Ammon's horn (tissue), 1 donor: ENCODE data around the gene PRKCE.
A peak's percentile ranks its signal among the peaks of the same experiment; 100 is the strongest.

Experiments used
- DNase-seq: peaks from one replicate; pipeline ENCODE4 v3.0.0-alpha.2; 2016; ENCODE audit warnings: low spot score

Gene PRKCE

DNA sequence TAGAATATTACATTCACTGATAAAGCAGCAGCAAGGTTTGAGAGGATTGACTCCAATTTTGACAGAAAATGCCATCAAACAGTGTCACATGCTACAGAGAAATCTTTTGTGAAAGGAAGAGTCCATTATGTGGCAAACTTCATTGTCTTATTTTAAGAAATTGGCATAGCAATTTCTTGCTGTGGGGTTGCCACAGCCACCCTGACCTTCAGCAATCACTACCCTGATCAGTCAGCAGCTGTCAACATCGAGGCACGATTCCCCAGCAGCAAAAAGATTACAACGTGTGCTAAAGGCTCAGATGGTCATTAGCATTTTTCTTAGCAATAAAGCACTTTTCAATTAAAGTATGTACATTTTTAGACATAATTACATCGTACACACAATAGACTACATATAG, 74.7 kb downstream of the PRKCE start:
- DNase-seq: no peak

DNA sequence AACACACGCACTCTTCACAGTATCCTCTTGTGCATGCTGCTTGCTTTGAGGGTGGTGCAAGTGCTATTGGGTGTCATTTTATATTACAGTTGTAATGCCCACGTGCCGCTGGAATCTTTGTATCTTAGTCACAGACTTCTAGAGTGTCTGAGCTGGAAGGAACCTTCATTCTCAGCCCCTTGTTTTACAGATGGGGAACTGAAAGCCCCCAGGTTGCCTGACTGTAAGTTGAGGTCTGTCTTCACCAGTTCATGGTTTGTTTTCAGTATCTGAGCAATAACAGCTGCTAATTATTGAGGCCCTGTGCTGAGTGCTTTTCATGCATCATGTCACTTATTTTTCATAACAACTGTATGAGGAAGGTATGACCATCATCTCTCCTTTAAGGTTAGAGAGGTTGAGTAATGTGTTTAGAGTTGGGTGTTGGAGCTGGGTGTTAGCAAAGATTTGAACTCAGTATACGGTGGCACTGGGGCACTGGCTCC, 77.0 kb downstream of the PRKCE start:
- no peak for DNase-seq

DNA sequence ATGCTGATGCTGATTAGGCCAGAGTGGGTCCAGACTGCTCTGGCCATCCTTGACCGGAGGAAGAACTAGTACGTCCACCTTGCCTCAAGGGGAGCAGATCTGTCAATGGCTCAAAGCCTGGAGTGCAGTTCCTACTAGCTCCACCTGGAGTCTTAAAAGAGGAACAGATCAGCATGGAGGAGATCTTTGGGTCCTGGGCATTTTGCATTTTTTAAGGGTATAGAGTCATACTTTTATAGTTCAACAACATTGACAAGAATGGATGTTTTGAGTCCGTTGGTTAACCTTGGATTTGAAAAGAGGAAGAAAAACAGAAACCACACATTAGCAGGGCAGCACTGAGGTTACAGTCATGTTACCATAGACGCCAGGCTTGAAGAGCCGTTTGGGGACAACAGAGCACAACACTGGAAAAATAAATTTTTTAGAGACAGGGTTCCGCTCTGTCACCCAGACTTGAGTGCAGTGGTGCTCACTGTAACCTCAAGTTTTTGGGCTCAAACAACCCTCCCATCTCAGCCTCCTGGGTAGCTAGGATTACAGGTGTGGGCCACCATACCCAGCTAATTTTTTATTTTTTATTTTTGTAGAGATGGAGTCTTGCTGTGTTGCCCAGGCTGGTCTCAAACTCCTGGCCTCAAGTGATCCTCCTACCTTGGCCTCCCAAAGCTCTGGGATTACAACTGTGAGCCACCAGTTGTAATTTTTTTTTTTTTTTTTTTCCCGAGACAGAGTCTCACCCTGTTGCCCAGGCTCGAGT, 78.5 kb downstream of the PRKCE start:
- no peak for DNase-seq

DNA sequence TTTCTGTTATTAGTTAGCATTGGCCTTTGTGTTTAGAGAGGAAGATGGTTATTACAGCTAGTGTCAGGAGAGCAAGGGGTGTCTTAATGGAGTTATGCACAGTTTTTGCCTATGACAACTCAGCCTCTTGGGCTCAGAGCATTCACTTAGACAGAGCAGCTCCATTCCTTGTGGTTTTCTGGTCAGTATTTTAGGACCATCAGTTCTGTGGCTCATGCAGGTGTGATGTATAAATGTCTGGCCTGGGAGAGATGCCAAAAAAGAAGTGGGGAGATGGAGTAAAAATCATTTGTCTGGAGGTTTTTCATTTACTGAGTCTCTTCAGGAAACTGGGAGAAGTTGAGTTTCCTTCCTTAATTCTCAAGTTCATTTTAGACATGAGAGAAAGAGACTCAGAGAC, 79.7 kb downstream of the PRKCE start:
- DNase-seq: no peak

DNA sequence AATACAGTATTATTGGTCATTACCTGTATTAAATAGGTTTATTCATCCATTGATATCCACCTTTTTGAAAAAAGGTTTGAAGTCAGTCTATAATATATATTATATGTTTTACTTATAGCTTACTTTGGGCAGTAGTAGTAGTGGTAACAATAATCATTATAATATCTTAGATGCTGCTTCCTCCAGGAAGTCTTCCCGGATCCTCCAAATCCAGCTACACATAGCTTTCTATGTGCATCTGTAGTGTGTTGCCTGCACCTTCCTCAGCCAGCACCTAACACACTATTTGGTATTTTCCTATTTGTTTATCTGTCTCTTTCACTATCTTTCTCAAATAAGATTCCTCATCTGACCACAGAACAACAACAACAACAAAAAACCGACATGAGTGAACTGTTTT, 81.0 kb downstream of the PRKCE start:
- DNase-seq: no peak

DNA sequence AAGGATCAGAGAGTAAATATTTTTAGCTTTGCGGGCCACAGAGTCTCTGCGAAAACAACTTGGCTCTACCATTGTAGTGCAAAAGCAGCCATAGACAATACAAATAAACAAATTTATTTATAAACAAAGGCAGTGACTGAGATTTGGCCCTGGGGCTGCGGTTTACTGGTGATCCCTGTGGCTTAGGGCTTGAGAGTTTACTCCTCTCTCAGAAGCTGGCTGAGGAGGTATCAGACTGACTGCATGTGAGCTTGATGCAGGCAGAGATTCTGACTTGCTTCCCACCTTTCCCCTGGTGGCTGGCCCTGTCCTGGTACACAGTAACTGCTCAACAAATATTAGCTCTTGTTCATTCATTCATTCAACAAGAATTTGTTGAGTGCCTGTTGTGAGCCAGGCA, 81.5 kb downstream of the PRKCE start:
- no peak for DNase-seq

DNA sequence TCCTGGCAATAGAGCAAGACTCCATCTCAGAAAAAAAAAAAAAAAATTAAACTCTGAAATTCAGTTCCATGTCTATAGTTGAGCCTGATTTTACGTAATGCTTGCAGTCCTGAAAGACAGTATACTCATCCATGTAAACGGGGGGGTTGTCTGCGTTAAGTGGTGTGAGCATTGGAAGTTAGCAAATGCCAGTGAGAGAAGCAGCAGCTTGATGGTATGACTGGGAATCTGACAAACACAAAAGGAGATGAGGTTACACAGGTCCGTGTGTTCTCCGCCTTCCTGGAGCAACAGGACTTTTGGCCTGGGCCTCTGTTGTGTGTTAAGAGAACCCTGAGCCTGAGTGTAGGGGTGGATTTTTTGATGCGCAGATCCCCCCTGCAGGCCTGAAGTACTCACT, 82.9 kb downstream of the PRKCE start:
- no peak for DNase-seq

DNA sequence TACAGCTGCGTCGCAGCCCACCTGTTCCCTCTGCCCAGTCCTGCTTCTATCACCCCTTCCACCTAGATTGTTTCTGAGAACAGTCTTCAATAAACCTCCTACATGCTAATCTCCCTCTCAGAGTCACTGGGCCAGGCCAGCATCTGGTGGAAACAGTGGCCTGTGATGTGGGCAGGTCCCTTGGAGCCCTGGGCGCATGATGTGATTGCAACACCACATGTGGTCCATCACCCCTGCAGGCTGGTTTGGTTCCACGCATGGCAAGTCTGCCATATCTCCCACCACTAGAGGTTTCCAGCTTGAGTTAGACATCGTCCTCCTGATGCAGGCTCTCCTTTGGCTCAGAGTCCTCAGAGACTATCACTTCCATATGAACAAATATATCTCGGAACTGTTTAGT, 83.5 kb downstream of the PRKCE start:
- DNase-seq: no peak

DNA sequence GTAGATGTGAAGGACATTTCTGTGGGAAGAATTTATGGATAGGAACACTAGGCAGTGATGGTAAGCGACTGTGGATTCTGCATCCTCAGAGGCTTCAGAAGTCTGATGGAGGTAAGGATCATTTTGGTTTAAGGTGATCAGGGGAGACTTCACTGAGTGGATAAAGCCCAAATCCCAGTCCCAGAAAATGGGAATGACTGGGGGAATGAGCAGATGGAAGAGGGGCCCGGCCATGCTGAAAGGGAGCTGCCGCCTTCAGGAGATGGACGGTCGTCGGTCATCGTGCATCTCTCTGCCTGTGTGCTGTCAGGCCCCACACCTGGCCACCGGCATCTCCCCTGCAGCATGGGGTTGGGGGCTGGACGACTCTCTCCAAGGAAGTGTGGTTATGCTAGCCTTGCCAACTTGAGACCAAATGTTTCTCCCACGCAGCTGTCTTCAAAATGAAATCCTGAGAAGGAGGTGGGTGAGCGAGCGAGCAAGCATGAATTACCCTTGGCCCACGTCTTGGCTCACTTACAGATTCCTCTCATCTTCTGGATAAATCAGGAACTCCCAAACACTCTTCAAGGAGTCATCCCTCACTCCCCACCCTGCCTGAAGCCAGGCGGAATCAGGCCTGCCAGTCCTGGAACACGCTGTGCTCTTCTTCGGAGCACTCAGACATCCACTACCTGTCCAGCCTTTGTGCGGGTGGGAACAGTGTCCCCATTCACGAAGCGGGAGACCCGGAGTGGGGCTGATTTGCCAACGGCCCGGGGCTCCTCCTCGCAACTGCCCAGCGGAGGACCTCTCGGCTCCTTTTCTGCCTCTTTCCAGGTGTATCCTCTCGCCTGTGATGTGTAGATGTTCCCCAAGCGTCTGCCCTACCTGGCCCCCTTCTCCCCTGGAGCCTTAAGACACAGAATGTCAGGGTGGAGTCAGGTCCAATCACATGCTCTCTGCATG, 85.6 kb downstream of the PRKCE start:
- peak; percentile 30 for DNase-seq

DNA sequence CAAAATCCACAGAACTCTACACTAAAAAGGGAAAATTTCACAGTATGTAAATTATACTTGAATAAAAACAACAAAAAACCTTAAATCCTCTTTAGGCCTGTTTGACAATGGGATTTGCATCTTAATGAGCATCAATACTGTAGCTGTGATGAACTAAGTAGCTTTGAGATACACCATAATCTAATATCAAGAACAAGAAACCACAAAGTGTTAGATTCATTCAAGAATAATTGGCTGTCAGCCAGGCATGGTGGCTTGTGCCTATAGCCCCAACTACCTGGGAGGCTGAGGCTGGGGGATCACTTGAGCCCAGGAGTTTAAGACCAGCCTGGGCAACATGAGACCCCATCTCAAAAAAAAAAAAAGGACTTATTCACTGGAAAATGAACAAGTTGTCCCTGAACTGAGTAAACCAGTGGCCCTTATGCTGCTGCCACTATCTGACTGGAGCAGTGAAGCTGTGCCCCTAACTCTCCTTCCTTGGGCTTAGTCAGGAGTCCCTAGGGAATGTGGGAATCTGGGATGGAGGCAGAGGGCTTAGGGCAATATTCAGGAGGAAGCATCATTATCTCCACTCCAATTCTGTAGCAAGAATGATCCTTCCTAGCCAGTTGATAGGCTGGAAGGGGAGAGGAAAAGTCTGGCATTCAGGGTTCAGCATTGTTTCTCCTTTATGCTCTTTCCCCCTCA, 88.5 kb downstream of the PRKCE start:
- DNase-seq: no peak

DNA sequence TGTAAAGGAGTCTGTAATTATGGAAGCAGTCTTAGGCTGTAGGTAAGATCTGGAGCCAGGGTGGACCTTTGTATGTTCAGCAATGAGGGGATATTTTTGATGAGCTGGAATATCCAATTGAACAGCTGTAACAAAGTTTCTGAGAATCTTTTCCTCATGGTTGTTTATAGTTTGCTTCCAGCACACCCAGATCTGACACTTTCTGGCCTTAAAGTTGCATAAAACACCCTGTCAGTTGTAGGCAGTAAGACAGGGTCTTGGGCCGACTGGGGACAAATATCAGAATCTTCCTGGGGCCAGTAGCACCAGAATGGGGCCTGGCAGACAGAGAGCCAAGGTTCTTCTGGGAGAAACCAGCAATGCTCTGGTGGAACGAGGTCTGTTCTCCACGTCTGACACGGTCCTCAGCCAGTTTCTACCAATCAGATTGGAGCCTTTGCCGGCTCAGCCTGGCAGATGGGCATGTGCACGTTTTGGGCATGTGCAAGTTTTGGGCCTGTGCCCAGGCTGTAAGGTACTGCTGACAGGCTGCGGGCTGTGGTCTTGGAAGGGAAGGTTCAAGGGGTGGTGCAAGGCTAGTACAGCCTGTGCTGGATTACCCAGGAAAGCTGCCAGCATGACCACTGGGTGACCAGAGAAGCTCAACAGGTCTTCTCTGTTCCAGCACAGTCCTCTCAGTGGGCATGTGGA, 89.8 kb downstream of the PRKCE start:
- DNase-seq: no peak

DNA sequence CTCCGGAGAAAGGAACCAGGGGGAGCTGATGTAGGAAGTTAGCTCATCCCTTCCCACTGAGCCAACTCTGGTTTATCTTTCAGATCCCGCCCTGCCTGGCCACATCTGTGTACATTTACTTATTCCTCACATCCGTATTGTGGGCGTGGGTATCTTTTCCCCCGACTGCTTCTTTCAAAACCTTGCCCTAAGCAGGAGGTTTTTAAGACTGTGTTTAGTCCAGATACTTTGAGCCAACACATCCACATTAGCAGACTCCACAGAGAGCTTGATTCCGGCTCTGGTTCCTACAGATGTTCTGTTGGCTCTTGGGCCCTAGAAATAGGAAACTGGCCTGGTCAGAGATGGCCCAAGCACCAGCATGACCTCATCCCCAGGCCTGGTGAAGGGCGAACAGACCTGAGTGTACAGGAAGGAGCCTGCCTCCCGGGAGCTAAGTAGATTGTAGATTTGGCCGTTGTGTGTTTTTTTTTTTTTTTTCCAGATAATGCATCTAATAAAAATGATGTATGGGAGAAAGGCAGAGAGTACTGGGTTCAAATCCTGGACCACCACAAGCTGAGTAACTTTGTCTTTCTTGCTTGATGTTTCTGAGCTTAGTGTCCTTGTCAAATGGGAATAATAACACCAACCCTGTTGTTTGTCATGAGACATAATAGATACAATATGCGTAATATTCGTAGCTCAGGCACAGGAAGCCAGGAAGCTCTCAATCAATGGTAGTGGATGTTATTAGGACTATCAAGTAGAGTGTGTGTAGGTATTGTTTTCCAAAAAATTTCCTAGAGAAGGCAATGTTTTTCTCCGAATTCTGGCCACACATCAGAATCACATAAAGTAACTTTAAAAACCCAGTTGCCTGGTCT, 92.3 kb downstream of the PRKCE start:
- DNase-seq: no peak

DNA sequence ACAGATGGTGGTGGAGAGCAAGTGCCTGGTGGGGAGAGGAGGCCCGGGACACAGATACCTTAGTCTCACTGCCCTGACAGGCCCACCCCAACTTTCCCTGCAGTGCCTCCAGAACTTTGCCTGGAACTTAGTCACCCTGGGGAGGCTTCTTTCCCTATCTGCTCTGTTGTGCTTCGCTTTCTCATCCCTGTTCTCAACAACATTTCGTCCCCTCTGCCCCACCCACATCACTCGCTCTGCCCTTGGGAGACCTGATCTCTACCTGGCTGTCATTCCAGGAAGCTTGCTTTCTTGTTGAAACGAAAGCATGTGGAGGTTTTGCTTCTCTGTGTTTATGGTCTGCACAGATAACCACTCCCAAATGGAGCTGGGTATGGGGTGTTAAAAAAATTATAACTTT, 93.8 kb downstream of the PRKCE start:
- no peak for DNase-seq

DNA sequence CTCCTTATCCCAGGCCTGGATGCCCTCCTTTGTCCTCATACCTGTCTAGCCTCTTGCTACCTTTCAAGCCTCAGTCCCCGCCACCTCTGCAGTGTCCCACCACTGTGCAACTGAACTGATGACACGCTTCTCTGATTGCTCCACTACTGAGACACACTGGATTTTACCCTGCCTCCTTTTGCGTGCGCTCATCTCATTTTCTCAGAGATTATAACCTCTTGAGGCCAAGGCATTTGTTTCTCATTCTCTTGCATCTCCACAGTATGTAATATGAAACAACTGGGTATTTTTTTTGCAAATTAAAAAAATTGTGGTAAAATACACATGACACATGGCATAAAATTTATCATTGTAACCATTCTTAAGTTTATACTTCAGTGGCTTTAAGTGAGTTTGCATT, 95.4 kb downstream of the PRKCE start:
- no peak for DNase-seq

DNA sequence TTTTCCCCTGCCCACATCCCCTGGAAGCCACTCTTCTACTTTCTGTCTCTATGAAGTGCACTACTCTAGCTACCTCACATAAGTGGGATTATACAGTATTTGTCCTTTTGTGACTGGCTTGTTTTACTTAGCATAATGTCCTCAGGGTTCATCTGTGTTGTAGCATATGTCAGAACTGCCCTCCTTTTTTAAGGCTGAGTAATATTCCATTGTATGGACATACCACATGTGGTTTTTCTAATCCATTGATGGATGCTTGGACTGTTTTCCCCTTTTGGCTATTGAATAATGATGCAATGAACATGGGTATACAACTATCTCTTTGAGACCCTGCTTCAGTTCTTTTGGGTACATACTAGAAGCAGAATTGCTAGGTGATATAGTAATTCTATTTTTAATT, 95.9 kb downstream of the PRKCE start:
- no peak for DNase-seq

DNA sequence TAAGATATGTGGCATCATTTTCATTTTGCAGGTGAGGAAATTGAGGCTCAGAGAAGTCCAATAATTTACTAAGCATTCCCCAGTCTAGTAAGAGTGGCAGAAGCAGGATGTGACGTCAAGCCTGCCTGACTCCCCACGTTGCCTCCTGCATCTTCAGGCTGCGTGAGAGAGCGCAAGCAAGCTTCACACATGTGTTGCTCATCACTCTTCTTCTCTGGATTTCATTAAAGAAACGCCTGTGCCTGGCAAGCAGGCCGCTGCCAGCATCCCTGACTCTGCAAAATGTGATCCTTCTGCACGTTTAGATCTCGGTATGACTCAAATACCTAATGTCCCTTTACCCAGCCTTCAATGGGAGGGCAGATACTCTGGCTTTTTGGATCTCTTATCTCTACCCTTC, 96.8 kb downstream of the PRKCE start:
- peak; percentile 27 for DNase-seq

DNA sequence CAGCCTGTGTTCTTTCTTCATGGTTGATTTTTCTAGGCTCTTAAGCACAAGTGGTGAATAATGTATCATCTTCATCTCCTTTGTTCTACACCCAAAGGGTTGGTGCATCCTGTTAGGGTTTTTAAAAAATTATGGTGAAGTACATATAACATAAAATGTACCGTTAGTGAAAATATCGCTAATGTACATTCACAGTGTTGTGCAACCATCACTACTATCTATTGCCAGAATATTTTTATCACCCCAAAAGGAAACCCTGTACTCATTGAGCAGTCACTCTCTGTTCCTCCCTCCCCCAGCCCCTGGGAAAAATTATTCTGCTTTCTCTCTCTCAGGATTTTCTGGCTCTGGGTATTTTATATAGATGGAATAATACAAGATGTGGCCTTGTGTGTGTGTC, 98.5 kb downstream of the PRKCE start:
- no peak for DNase-seq

DNA sequence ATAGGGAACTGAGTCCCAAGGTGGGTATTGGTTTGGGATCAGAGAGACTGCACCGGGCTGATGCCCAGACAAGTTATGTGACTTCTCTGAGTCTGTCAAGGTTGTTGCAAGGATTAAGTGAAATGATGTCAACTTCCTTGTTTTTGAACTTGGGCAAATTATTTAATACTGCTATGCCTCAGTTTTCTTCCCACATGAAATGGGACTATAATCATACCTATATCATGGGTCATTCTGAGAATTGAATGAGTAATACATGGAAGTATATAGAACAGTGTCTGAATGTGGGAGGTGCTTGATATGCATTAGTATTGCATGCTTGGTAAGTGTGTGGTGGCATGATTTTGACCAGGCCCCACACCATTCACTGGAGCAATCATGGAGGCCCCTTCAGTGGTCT, 99.0 kb downstream of the PRKCE start:
- DNase-seq: no peak

DNA sequence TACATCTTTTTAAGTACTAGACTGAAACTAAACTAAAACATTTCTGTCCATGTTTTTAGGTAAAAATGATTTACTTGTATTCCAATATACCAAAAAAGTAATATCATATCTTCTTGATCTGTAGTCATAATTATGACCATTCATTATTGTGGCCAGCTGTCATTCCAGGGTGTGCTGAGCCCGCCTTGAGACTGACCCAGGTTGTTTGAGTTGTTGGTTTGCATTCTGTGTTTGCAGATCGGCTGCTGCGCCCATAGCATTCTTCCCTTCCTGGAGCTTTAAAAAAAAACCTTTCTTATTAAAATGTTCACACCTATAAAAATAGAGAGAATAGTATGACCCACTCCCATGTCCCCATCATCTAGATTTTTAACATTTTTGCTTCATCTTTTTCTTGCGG, 101.9 kb downstream of the PRKCE start:
- no peak for DNase-seq

DNA sequence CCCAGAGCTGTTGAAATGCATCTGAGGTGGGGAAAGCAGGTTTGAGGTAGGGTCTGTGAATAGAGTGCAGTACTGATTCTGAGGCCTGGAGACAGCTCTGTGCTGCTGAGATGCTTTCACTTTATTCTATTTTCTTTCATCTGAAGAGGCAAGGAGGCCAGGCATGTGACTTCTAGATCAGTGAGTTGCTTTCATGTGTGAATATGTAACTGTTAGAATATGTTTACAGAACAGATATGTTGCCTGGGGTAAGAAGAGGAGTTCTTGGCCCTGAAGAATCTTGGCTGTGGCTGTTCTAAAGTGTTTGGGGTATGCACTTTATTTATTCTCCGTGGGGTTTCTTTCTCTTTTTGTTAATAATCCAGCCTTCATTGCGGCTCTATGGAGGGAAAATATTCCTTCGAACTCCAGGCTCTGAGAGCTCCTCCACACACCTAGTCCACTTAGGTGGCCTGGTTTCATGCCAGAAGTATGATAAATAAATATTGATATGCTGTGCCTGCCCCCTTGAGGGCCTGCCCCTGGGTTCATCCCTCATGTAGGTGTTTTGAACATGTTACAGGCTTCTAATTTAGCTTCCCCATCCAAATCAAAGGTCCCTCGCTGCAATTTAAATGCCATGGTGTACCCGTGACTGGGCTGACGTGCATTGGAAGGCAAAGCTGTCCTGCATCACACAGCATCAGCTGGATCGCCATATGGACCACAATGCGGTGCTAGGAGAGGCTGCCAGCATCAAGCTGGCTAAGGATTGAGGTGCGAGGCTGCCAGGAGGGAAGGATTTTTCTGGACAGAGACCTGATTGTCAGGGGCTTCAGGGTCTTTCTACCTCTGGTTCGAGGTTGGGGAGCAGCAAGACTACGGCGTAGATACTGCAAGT, 102.9 kb downstream of the PRKCE start:
- DNase-seq: peak; percentile 53
